WTC11 (cell line): ENCODE results near the gene LIPI. TPM values are rescaled to one million over a fixed set of nuclear protein-coding genes. Genes with fewer than 3 reads are reported as not detected.

Experiments used
- ATAC-seq: fragments of 200-7000 bp; cut with Tn5 transposase; 2 replicates; pipeline ENCODE4 v1.10.0; 2021; ENCODE audit warnings: mild to moderate bottlenecking, moderate library complexity
- CTCF ChIA-PET: fragments of 300-600 bp; sonication (Branson Sonifier 250); formaldehyde crosslinking; loops from one replicate; lab custom pipeline; 2021; ENCODE audit warnings: antibody characterized with exemption; lab: Charles Lee
- POLR2A ChIA-PET: fragments of 350-600 bp; sonication (Branson Sonifier 250); formaldehyde crosslinking; loops from one replicate; lab custom pipeline; 2021; ENCODE audit warnings: antibody characterized with exemption; lab: Charles Lee
- DNase-seq: peaks from one replicate; pipeline ENCODE4 v3.0.0; 2021; ENCODE audit warnings: low spot score
- H3K27ac Mint-ChIP-seq: 2 replicates; pipeline ENCODE4 v1.8.0; 2021; ENCODE audit warnings: mixed read lengths
- H3K27me3 Mint-ChIP-seq: 2 replicates; pipeline ENCODE4 v1.8.0; 2021; ENCODE audit warnings: low read depth, mild to moderate bottlenecking, moderate library complexity, mixed read lengths
- H3K36me3 Mint-ChIP-seq: 2 replicates; pipeline ENCODE4 v1.8.0; 2021; ENCODE audit warnings: mixed read lengths
- H3K4me1 Mint-ChIP-seq: 2 replicates; pipeline ENCODE4 v1.8.0; 2022; ENCODE audit warnings: mixed read lengths
- H3K4me3 Mint-ChIP-seq: 2 replicates; pipeline ENCODE4 v1.8.0; 2021; ENCODE audit warnings: mild to moderate bottlenecking, moderate library complexity, mixed read lengths
- H3K9me3 Mint-ChIP-seq: 2 replicates; pipeline ENCODE4 v1.8.0; 2021; ENCODE audit warnings: mixed read lengths
- ATF3 ChIP-seq: sonication (generic); formaldehyde crosslinking; conservative IDR thresholded peaks from 2 replicates; pipeline ENCODE4 v1.8.1; 2022; ENCODE audit warnings: mild to moderate bottlenecking, missing genetic modification reagents
- CBFB ChIP-seq: sonication (generic); formaldehyde crosslinking; IDR thresholded peaks from 2 replicates; pipeline ENCODE4 v1.8.1; 2022; ENCODE audit warnings: mild to moderate bottlenecking, low read depth, missing genetic modification reagents
- CTCF ChIP-seq: fragments of 200-600 bp; IDR thresholded peaks from 2 replicates; pipeline ENCODE4 v1.8.0; 2022; ENCODE audit warnings: antibody characterized with exemption
- E2F4 ChIP-seq: sonication (generic); formaldehyde crosslinking; IDR thresholded peaks from 2 replicates; pipeline ENCODE4 v1.8.1; 2022; ENCODE audit warnings: low read depth, mild to moderate bottlenecking, moderate library complexity, missing genetic modification reagents, borderline replicate concordance
- EMX1 ChIP-seq: fragments of 250-450 bp; sonication (Bioruptor Pico); IDR thresholded peaks from 2 replicates; pipeline ENCODE4 v1.8.0; 2021; ENCODE audit warnings: mild to moderate bottlenecking
- HMGA2 ChIP-seq: fragments of 250-450 bp; sonication (Bioruptor Pico); IDR thresholded peaks from 2 replicates; pipeline ENCODE4 v1.4.0; 2021; ENCODE audit warnings: mild to moderate bottlenecking, moderate library complexity
- IRF1 ChIP-seq: sonication (generic); formaldehyde crosslinking; IDR thresholded peaks from 2 replicates; pipeline ENCODE4 v1.8.0; 2023; ENCODE audit warnings: missing genetic modification reagents
- KAT7 ChIP-seq: sonication (generic); formaldehyde crosslinking; IDR thresholded peaks from 2 replicates; pipeline ENCODE4 v1.8.1; 2023; ENCODE audit warnings: missing genetic modification reagents, mild to moderate bottlenecking, borderline replicate concordance
- MYBL2 ChIP-seq: sonication (generic); formaldehyde crosslinking; IDR thresholded peaks from 2 replicates; pipeline ENCODE4 v1.8.1; 2023; ENCODE audit warnings: mild to moderate bottlenecking, moderate library complexity, missing genetic modification reagents
- NFE2L1 ChIP-seq: sonication (generic); formaldehyde crosslinking; IDR thresholded peaks from 2 replicates; pipeline ENCODE4 v1.8.1; 2023; ENCODE audit warnings: missing genetic modification reagents
- NR2C2 ChIP-seq: sonication (generic); formaldehyde crosslinking; IDR thresholded peaks from 2 replicates; pipeline ENCODE4 v1.8.0; 2022; ENCODE audit warnings: mild to moderate bottlenecking, missing genetic modification reagents
- NR3C1 ChIP-seq: sonication (generic); formaldehyde crosslinking; conservative IDR thresholded peaks from 2 replicates; pipeline ENCODE4 v1.8.1; 2023; ENCODE audit warnings: low read depth, mild to moderate bottlenecking, missing genetic modification reagents
- OVOL2 ChIP-seq: fragments of 250-450 bp; sonication (Bioruptor Pico); IDR thresholded peaks from 2 replicates; pipeline ENCODE4 v1.9.0; 2021; ENCODE audit warnings: mild to moderate bottlenecking, borderline replicate concordance
- PRDM15 ChIP-seq: sonication (generic); formaldehyde crosslinking; IDR thresholded peaks from 2 replicates; pipeline ENCODE4 v1.8.0; 2022; ENCODE audit warnings: missing genetic modification reagents
- RORB ChIP-seq: fragments of 250-450 bp; sonication (Bioruptor Pico); IDR thresholded peaks from 2 replicates; pipeline ENCODE4 v1.9.0; 2021; ENCODE audit warnings: mild to moderate bottlenecking
- SMAD4 ChIP-seq: sonication (generic); formaldehyde crosslinking; IDR thresholded peaks from 2 replicates; pipeline ENCODE4 v1.8.0; 2022; ENCODE audit warnings: mild to moderate bottlenecking, missing genetic modification reagents
- STAT6 ChIP-seq: sonication (generic); formaldehyde crosslinking; conservative IDR thresholded peaks from 2 replicates; pipeline ENCODE4 v1.8.1; 2023; ENCODE audit warnings: mild to moderate bottlenecking, low read depth, missing genetic modification reagents, moderate library complexity
- TCF7 ChIP-seq: sonication (generic); formaldehyde crosslinking; IDR thresholded peaks from 2 replicates; pipeline ENCODE4 v1.8.0; 2022; ENCODE audit warnings: mild to moderate bottlenecking, low read depth, missing genetic modification reagents, moderate library complexity
- ZBTB21 ChIP-seq: sonication (generic); formaldehyde crosslinking; IDR thresholded peaks from 2 replicates; pipeline ENCODE4 v1.8.1; 2023; ENCODE audit warnings: mild to moderate bottlenecking, missing genetic modification reagents, borderline replicate concordance
- ZNF423 ChIP-seq: fragments of 250-450 bp; sonication (Bioruptor Pico); IDR thresholded peaks from 2 replicates; pipeline ENCODE4 v2.1.2; 2022; ENCODE audit warnings: mild to moderate bottlenecking, moderate library complexity
- total RNA-seq: library from RNA; stranded (reverse); gene quantifications from 3 replicates; pipeline ENCODE4 v1.2.3, GENCODE V29; 2021

Gene LIPI
- total RNA-seq, 1 experiment from 2014 or later = not detected

- Mint-ChIP-seq H3K36me3 (peaks cover 12% of the 10 kb centered on the region; the same call in 1 of the 2 replicates), H3K27ac (no peak overlapping the region), H3K9me3 (0 out of 2 replicates have a peak, but pooled peaks cover 4% of the 10 kb centered on the region), H3K4me1 (peaks cover 7% of the 10 kb centered on the region; the same call in 1 of the 2 replicates), H3K4me3 (no peak overlapping the region), H3K27me3 (no peaks in the 10 kb centered on the region)
- POLR2A ChIA-PET = no interaction called here
- CTCF ChIA-PET = no interaction called here
- DNase-seq = no peak
- no peak for ATAC-seq
- TF ChIP-seq RORB (CRISPR knock-in tag) (no peak), EMX1 (CRISPR knock-in tag) (no peak), OVOL2 (CRISPR knock-in tag) (no peak), ZNF423 (CRISPR knock-in tag) (no peak), CBFB (CRISPR knock-in tag) (no peak), IRF1 (CRISPR knock-in tag) (no peak), MYBL2 (CRISPR knock-in tag) (no peak), NFE2L1 (CRISPR knock-in tag) (no peak), CTCF (no peak), NR2C2 (CRISPR knock-in tag) (no peak), PRDM15 (CRISPR knock-in tag) (no peak), NR3C1 (CRISPR knock-in tag) (no peak), ZBTB21 (no peak), KAT7 (CRISPR knock-in tag) (no peak), E2F4 (CRISPR knock-in tag) (no peak), STAT6 (CRISPR knock-in tag) (no peak), ATF3 (CRISPR knock-in tag) (no peak), TCF7 (CRISPR knock-in tag) (no peak), HMGA2 (CRISPR knock-in tag) (no peak), SMAD4 (no peak)
Observed at GRCh38 chr21:14076143-14076806, 134.5 kb downstream of the LIPI start.
